ENCODE measurements around the gene ARMH2. TPM values are rescaled to one million over a fixed set of nuclear protein-coding genes. Genes with fewer than 3 reads are reported as not detected.

ARMH2 gene
- total and polyA plus RNA-seq, 4 donors = not detected

GRCh38 chr6:24760210-24760609 lies 38.5 kb downstream of the ARMH2 start:
- H3K27ac ChIP-seq (ENCODE audit: low read depth in 1 of 2, low read length in 2 of 2) = no peak overlapping the region
- H3K9ac ChIP-seq (ENCODE audit: low read depth in 1 of 2, low read length in 2 of 2) = no peak overlapping the region
- DNase-seq (ENCODE audit: low spot score) = no peak
- 96% methylated on average over 5 of the region's 5 CpGs for WGBS
- no peak overlapping the region for H3K4me3 ChIP-seq (ENCODE audit: low read depth in 1 of 3, low read length in 3 of 3)
- H3K4me1 ChIP-seq (ENCODE audit: control insufficient read depth in 4 of 4, insufficient read depth in 4 of 4, low read length in 3 of 4) = peaks cover 0 to 3% (median 0%) of the 10 kb centered on the region in 4 donors
- H3K36me3 ChIP-seq (ENCODE audit: control insufficient read depth in 4 of 4, insufficient read depth in 3 of 4, low read depth in 1 of 4, low read length in 3 of 4) = no peaks in the 10 kb centered on the region
- TF ChIP-seq RXRA (IDR thresholded peaks at IDR 0.05) = no peak
- no peak for TF ChIP-seq HNF4G (IDR thresholded peaks at IDR 0.05)
- TF ChIP-seq JUND (IDR thresholded peaks at IDR 0.05) = no peak
- TF ChIP-seq MAX (IDR thresholded peaks at IDR 0.05) = no peak
- no peak for TF ChIP-seq EGR1 (IDR thresholded peaks at IDR 0.05; ENCODE audit: low read depth in 2 of 2)
- TF ChIP-seq GABPA (IDR thresholded peaks at IDR 0.05 in 1 of 2, conservative IDR thresholded peaks at IDR 0.05 in 1 of 2) = no peak
- TF ChIP-seq FOXA2 (IDR thresholded peaks at IDR 0.05) = no peak
- no peak for TF ChIP-seq ATF3 (IDR thresholded peaks at IDR 0.05)
- TF ChIP-seq SP1 (IDR thresholded peaks at IDR 0.05) = no peak
- no peak for TF ChIP-seq HNF4A (conservative IDR thresholded peaks at IDR 0.05)
- no peaks in the 10 kb centered on the region for H3K9me3 ChIP-seq (ENCODE audit: control insufficient read depth in 4 of 4, low read length in 3 of 4)
- no peaks in the 10 kb centered on the region for H3K27me3 ChIP-seq (ENCODE audit: control insufficient read depth in 4 of 4, insufficient read depth in 4 of 4, low read length in 3 of 4)

GRCh38 chr6:24759718-24760117 lies 39.0 kb downstream of the ARMH2 start:
- TF ChIP-seq NR2F2 (IDR thresholded peaks at IDR 0.05) (no peak), RAD21 (IDR thresholded peaks at IDR 0.05) (no peak), GABPA (IDR thresholded peaks at IDR 0.05 in 1 of 2, conservative IDR thresholded peaks at IDR 0.05 in 1 of 2) (no peak), RXRA (IDR thresholded peaks at IDR 0.05) (no peak), TAF1 (conservative IDR thresholded peaks at IDR 0.05) (no peak), ATF3 (IDR thresholded peaks at IDR 0.05) (no peak), JUND (IDR thresholded peaks at IDR 0.05) (no peak)
- WGBS = 96% methylated on average over 3 of the region's 3 CpGs
- Histone ChIP-seq H3K9ac (ENCODE audit: low read depth in 1 of 2, low read length in 2 of 2) (no peak overlapping the region), H3K36me3 (ENCODE audit: control insufficient read depth in 4 of 4, insufficient read depth in 3 of 4, low read depth in 1 of 4, low read length in 3 of 4) (no peaks in the 10 kb centered on the region), H3K27me3 (ENCODE audit: control insufficient read depth in 4 of 4, insufficient read depth in 4 of 4, low read length in 3 of 4) (no peaks in the 10 kb centered on the region), H3K9me3 (ENCODE audit: control insufficient read depth in 4 of 4, low read length in 3 of 4) (no peaks in the 10 kb centered on the region), H3K4me1 (ENCODE audit: control insufficient read depth in 4 of 4, insufficient read depth in 4 of 4, low read length in 3 of 4) (peaks cover 0 to 3% (median 0%) of the 10 kb centered on the region in 4 donors), H3K27ac (ENCODE audit: low read depth in 1 of 2, low read length in 2 of 2) (no peak overlapping the region), H3K4me3 (ENCODE audit: low read depth in 1 of 3, low read length in 3 of 3) (no peak overlapping the region)
- no peak for DNase-seq (ENCODE audit: low spot score)

GRCh38 chr6:24757611-24758010 lies 41.1 kb downstream of the ARMH2 start:
- no peak for TF ChIP-seq HNF4G (IDR thresholded peaks at IDR 0.05)
- no peak for TF ChIP-seq RXRA (IDR thresholded peaks at IDR 0.05)
- TF ChIP-seq YY1 (IDR thresholded peaks at IDR 0.05) = no peak
- TF ChIP-seq JUND (IDR thresholded peaks at IDR 0.05) = no peak
- no peak for TF ChIP-seq HNF4A (conservative IDR thresholded peaks at IDR 0.05)
- TF ChIP-seq REST (IDR thresholded peaks at IDR 0.05) = no peak
- TF ChIP-seq EGR1 (IDR thresholded peaks at IDR 0.05; ENCODE audit: low read depth in 2 of 2) = no peak
- no peak for TF ChIP-seq GABPA (IDR thresholded peaks at IDR 0.05 in 1 of 2, conservative IDR thresholded peaks at IDR 0.05 in 1 of 2)
- TF ChIP-seq ATF3 (IDR thresholded peaks at IDR 0.05) = no peak
- no peak for TF ChIP-seq FOXA2 (IDR thresholded peaks at IDR 0.05)
- no peak for TF ChIP-seq MAX (IDR thresholded peaks at IDR 0.05)
- TF ChIP-seq CTCF (IDR thresholded peaks at IDR 0.05; ENCODE audit: low read depth, low read length, missing input control) = no peak
- TF ChIP-seq ZBTB33 (IDR thresholded peaks at IDR 0.05) = no peak
- no peak for TF ChIP-seq TAF1 (conservative IDR thresholded peaks at IDR 0.05)
- TF ChIP-seq FOXA1 (IDR thresholded peaks at IDR 0.05) = no peak
- no peak for TF ChIP-seq NR2F2 (IDR thresholded peaks at IDR 0.05)
- no peak for TF ChIP-seq SP1 (IDR thresholded peaks at IDR 0.05)
- no peak overlapping the region for H3K4me3 ChIP-seq (ENCODE audit: low read depth in 1 of 3, low read length in 3 of 3)
- H3K9me3 ChIP-seq (ENCODE audit: control insufficient read depth in 4 of 4, low read length in 3 of 4) = no peaks in the 10 kb centered on the region
- no peaks in the 10 kb centered on the region for H3K36me3 ChIP-seq (ENCODE audit: control insufficient read depth in 4 of 4, insufficient read depth in 3 of 4, low read depth in 1 of 4, low read length in 3 of 4)
- H3K27me3 ChIP-seq (ENCODE audit: control insufficient read depth in 4 of 4, insufficient read depth in 4 of 4, low read length in 3 of 4) = no peaks in the 10 kb centered on the region
- no peaks in the 10 kb centered on the region for H3K4me1 ChIP-seq (ENCODE audit: control insufficient read depth in 4 of 4, insufficient read depth in 4 of 4, low read length in 3 of 4)
- no peak for DNase-seq (ENCODE audit: low spot score)
- WGBS = 90% methylated on average over 6 of the region's 6 CpGs
- H3K27ac ChIP-seq (ENCODE audit: low read depth in 1 of 2, low read length in 2 of 2) = no peak overlapping the region
- no peak overlapping the region for H3K9ac ChIP-seq (ENCODE audit: low read depth in 1 of 2, low read length in 2 of 2)
